Fibroblast of lung (primary cell): ENCODE data around the gene TTLL6.

Source experiments
- CTCF ChIP-seq, 2 donors: IDR thresholded peaks in 1 of 2; conservative IDR thresholded peaks in 1 of 2; 1 replicate in 1 of 2; 2 replicates in 1 of 2; pipeline ENCODE4 v1.5.1; 2011 to 2012; ENCODE audit warnings: low read length in 2 of 2, control low read depth in 1 of 2, inconsistent platforms in 1 of 2, low read depth in 1 of 2, mild to moderate bottlenecking in 1 of 2
- EZH2 ChIP-seq: IDR thresholded peaks from 2 replicates; pipeline ENCODE4 v1.5.1; 2012; ENCODE audit warnings: low read length, control low read depth, mild to moderate bottlenecking; ENCODE audit errors: missing control alignments

GRCh38 chr17:48856122-48856821 is 39.2 kb upstream of the TTLL6 start:
- TF ChIP-seq CTCF (conservative IDR thresholded peaks at IDR 0.05 in 1 of 2, IDR thresholded peaks at IDR 0.05 in 1 of 2; ENCODE audit: low read depth in 1 of 2, low read length in 2 of 2) (no peak), EZH2 (no peak)
